A549 treated with CpdA at 1 μM for 4 hours (cell line): ENCODE results near the gene PPFIA3. TPM values are rescaled to one million over a fixed set of nuclear protein-coding genes. Genes with fewer than 3 reads are reported as not detected.

Experiments used
- total RNA-seq: library from RNA; stranded (reverse); fragments of 200-300 nt; extraction: Qiagen RNA extraction; gene quantifications from 5 replicates; pipeline ENCODE4 v1.2.3, GENCODE V29; 2022; ENCODE audit warnings: low read depth

PPFIA3 gene
- 5.7 to 9.0 TPM (median 8.0 TPM) in 5 replicates for total RNA-seq

GRCh38 chr19:49119411-49120324 is at the start of gene PPFIA3:
Gene PPFIA3 (plus strand): TSS chr19:49119544. CDS start chr19:49127874, 8,330 bp downstream.

GRCh38 chr19:49085020-49085867 is 34.1 kb upstream of the PPFIA3 start, which contains the start of gene SNRNP70:
Gene SNRNP70 (plus strand): TSS chr19:49085451. CDS start chr19:49086415, 964 bp downstream.

GRCh38 chr19:49113762-49114629 is 5.3 kb upstream of the PPFIA3 start, which contains the start of gene LIN7B:
Gene LIN7B (plus strand): TSS chr19:49114370. CDS start chr19:49114405, 35 bp downstream.

GRCh38 chr19:49118565-49119410 is 556 bp upstream of the PPFIA3 start, which contains the start of gene C19orf73:
Gene C19orf73 (minus strand): TSS chr19:49119143. CDS start chr19:49119022, 121 bp downstream.

GRCh38 chr19:49155005-49155819 is 35.9 kb downstream of the PPFIA3 start, which contains the start of gene HRC:
Gene HRC (minus strand): TSS chr19:49155396. CDS start chr19:49155237, 159 bp downstream.

GRCh38 chr19:49157445-49158224 is 38.3 kb downstream of the PPFIA3 start, which contains the start of gene TRPM4:
Gene TRPM4 (plus strand): TSS chr19:49157792. CDS start chr19:49157867, 75 bp downstream.

Other genes with a start within 250 kb of the PPFIA3 start
- gene PPP1R15A, start 247.1 kb upstream of the PPFIA3 start, total RNA-seq, result 94.1 to 157 TPM (median 116 TPM) in 5 replicates
- gene TULP2, start 220.8 kb upstream of the PPFIA3 start, total RNA-seq, result not detected in 5 replicates
- gene NUCB1, start 219.2 kb upstream of the PPFIA3 start, total RNA-seq, result 185 to 225 TPM (median 213 TPM) in 5 replicates
- 1.2 to 2.2 TPM (median 1.5 TPM) in 5 replicates for gene DHDH, start 185.8 kb upstream of the PPFIA3 start, total RNA-seq
- gene BAX, start 164.7 kb upstream of the PPFIA3 start, total RNA-seq, result 295 to 420 TPM (median 376 TPM) in 5 replicates
- 18,205 to 25,130 TPM (median 20,428 TPM) in 5 replicates for gene FTL, start 154.2 kb upstream of the PPFIA3 start, total RNA-seq
- 17.3 to 22.6 TPM (median 19.8 TPM) in 5 replicates for gene GYS1, start 126.2 kb upstream of the PPFIA3 start, total RNA-seq
- 219 to 243 TPM (median 229 TPM) in 5 replicates for gene RUVBL2, start 125.7 kb upstream of the PPFIA3 start, total RNA-seq
- not detected in 5 replicates for gene LHB, start 102.5 kb upstream of the PPFIA3 start, total RNA-seq
- 0.09 to 0.44 TPM in 2 of 5 replicates, not detected in the others for gene CGB3, start 95.2 kb upstream of the PPFIA3 start, total RNA-seq
- gene CGB2, start 87.7 kb upstream of the PPFIA3 start, total RNA-seq, result 0.27 to 0.70 TPM (median 0.32 TPM) in 4 of 5 replicates, not detected in the other
- 0.27 to 0.64 TPM (median 0.38 TPM) in 3 of 5 replicates, not detected in the others for gene CGB1, start 82.6 kb upstream of the PPFIA3 start, total RNA-seq
- gene CGB5, start 75.7 kb upstream of the PPFIA3 start, total RNA-seq, result 0.54 to 1.6 TPM (median 1.5 TPM) in 5 replicates
- gene CGB8, start 70.4 kb upstream of the PPFIA3 start, total RNA-seq, result 2.1 to 8.1 TPM (median 4.6 TPM) in 5 replicates
- gene CGB7, start 61.8 kb upstream of the PPFIA3 start, total RNA-seq, result 0.59 to 0.80 TPM (median 0.72 TPM) in 5 replicates
- gene NTF4, start 54.7 kb upstream of the PPFIA3 start, total RNA-seq, result 0.27 to 0.66 TPM (median 0.35 TPM) in 4 of 5 replicates, not detected in the other
- 0.01 TPM in 1 of 5 replicates, not detected in the others for gene KCNA7, start 46.8 kb upstream of the PPFIA3 start, total RNA-seq
- gene SNRNP70, start 34.1 kb upstream of the PPFIA3 start, total RNA-seq, result 311 to 363 TPM (median 344 TPM) in 5 replicates
- 4.7 to 7.2 TPM (median 5.7 TPM) in 5 replicates for gene LIN7B, start 5.2 kb upstream of the PPFIA3 start, total RNA-seq
- 1.2 to 2.5 TPM (median 1.8 TPM) in 5 replicates for gene C19orf73, start 401 bp upstream of the PPFIA3 start, total RNA-seq
- 0.07 to 0.14 TPM in 2 of 5 replicates, not detected in the others for gene HRC, start 35.9 kb downstream of the PPFIA3 start, total RNA-seq
- 6.8 to 9.9 TPM (median 7.3 TPM) in 5 replicates for gene TRPM4, start 38.2 kb downstream of the PPFIA3 start, total RNA-seq
- gene SLC6A16, start 205.6 kb downstream of the PPFIA3 start, total RNA-seq, result 1.0 to 1.3 TPM (median 1.1 TPM) in 5 replicates
- gene CD37, start 215.9 kb downstream of the PPFIA3 start, total RNA-seq, result not detected in 5 replicates
- 14.6 to 19.1 TPM (median 16.8 TPM) in 5 replicates for gene TEAD2, start 242.9 kb downstream of the PPFIA3 start, total RNA-seq
- gene DKKL1, start 244.3 kb downstream of the PPFIA3 start, total RNA-seq, result 0.30 to 0.81 TPM (median 0.47 TPM) in 4 of 5 replicates, not detected in the other